HL-60/S4 (cell line): ENCODE measurements around the gene ZBTB2.
"Not testable (repeated sequence)": the region's sequence is repeated elsewhere in the genome, so short reads cannot be mapped to it uniquely, and the experiment has no call there.

Experiments used
- in situ Hi-C: fragments of 300-500 bp; cut with MboI; formaldehyde crosslinking; loops from 2 replicates; pipeline ENCODE4 v1.14.3; 2022; ENCODE audit warnings: low sequenced_read_pairs

The ZBTB2 gene

DNA sequence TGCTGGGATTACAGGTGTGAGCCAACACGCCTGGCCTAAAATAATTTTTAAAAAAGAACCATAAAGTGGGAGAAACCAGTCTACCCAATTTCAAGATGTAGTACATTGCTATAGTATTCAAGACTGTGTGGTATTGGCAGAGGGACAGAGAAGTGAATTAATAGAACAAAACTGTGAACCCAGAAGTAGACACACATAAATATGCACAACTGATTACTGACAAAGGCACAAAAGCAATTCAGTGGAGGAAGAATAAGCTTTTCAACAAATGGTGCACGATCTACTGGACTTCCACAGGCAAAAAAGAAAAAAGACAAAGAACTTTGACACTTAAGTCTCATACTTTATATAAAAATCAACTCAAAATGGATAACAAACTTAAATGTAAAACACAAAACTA is 15.5 kb downstream of the ZBTB2 start:
- in situ Hi-C loops, result no loop called here

DNA sequence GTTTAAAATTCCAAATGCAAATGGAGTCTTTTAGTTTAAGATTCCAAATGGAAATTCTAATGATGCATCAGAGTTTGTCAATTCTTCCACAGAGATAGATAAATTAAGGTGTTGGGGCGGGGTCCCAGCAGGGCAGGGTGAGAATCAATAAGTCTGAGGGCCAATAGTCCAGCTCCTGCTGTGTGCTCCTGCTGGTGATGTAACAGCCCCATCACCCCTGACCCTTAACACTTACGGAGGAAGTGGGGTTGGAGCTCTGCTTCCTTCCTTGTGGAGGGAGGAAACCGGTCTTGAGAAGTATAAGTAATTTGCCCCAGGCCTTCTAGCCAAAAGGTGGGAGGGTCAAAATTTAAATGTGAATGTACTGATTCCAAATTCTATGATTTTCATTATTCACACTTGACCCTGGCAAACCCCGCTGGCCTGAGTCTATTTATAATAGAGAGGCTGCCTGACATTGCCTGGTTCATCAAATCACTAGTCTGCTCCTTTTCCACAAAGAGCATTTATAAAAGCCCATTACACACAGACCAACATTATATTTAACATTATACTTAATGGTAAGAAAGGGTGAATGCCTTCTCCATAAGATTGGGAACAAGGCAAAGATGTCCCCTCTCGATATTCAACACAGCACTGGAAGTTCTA is 17.2 kb downstream of the ZBTB2 start:
- in situ Hi-C loops, result no loop called here

DNA sequence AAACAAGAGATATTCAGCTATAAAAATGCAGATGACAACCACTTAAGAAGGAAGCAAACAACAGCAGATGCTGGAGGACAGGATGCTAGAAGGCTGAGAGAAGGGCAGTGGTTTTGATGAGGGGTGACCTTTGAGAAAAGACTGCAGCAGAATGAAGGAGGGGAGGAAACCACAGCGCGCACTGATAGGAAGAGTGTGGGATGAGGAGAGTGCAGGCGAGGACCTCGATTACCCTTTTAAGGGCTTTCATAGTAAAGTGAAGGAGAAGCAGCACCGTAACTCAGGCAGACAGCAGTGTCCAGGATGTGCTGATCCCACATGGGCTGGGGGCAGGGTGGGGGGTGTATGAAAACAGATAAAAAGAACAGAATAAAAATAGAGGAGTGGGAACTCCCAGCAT is 19.2 kb downstream of the ZBTB2 start:
- in situ Hi-C loops, result no loop called here

DNA sequence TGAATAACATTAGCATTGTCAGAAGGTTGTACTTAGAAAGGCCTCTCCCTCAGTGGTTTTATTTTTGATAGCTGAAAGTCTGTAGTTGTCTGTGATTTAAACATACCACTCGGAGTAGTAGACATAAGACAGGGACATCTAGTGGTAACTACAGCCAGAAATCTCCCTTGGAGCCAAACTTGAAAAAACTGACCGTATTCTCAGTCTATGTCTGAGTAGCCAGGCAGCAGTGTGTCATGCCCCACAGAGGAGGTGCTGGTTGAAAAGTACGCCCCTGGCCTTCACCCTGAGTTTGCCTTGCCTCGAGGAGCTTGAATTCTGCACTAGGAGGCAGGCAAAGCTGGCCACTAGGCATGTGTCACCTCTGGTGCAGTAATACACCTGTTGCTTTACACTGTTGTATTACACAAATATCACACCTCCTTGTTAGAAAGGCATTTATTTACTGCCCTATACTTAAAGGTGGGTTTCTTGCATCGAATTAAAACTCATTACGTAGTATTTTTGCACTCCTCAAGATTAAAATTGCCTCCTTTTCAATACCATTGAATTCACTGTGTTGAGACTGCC is 20.8 kb downstream of the ZBTB2 start:
- in situ Hi-C loops, result no loop called here

DNA sequence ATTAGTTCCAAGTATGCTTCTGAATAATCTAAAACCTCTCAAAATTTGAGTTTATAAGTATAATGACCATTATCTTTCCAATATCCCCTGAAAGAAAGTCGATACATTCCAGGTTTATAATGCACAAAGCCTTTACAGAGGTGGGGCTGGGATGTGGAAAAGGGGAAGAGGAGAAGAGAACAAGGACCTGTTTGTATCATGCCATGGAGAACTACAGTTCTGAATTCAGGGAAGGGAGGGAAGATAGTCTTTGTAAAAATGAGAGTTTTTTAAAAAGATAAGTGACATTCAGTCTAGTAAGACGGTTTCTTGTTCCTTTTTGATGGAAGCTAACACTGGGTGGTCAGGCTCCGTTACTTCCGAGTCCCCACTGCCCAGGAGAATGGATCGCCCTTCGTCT is 26.1 kb downstream of the ZBTB2 start:
- in situ Hi-C loops, result no loop called here

DNA sequence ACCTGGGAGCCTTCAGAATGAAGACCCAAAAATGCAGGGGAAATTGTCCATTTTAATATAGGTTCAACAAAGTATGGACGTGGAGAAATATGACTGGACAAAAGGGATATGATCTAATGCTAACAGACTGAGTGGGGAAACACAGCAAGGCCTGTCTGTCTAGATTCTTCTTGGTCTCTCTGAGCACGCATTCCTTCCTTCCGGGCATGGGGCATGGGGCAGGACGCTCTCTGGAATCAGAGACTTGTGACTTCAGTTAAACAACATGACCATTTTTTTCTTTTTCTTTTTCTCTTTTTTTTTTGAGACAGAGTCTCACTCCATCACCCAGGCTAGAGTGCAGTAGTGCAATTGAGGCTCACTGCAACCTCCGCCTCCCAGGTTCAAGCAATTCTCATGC is 31.9 kb downstream of the ZBTB2 start:
- in situ Hi-C loops, result no loop called here

DNA sequence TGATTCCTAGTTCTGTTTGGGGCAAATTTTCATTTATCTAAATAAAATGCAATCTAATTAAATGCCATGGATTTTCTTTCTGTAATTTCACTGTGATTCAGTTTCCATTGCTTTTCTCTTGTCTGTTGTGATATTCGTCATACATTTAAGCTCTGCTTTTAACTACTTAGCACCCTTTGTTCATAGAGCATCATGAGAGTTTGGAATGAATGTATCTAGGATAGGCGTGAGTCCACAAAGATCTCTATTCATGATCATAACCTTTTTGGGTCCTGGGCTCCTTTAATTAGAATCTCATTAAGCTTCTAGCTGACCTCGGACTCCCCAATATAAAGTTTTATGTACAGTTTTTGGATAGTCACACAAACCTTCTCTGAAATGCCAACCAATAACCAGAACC is 32.9 kb downstream of the ZBTB2 start:
- in situ Hi-C loops, result no loop called here

DNA sequence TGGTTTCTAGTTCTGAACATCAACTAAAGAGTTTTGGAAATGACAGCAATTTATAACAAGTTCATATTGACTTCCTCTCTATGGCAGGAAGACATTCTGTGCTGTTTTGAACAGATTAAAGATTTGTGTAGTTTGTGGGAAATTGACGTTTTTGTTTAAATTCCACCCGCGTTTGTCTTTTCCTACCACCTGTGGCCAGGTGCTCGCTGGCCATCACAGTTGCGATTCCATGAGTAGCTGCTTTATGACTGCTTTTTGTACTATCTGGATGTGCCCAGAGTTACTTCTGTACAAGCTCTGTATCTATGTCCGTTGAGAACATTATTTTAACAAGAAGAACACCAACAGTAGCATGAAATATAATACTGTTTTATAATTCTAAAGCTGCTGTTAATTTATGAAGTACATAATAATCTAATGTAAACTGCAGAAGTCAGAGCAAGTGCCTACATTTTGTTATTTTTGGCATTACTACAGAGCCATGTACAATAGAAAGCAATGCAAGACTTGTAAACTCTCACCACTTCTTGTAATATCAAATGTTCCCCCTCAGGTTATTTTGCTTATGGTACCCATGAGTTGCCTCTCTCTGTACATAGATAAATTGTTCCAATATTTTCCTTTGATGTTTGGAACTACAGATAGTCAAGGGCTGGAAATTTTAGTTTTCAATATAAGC is 33.5 kb downstream of the ZBTB2 start:
- in situ Hi-C loops, result no loop called here

DNA sequence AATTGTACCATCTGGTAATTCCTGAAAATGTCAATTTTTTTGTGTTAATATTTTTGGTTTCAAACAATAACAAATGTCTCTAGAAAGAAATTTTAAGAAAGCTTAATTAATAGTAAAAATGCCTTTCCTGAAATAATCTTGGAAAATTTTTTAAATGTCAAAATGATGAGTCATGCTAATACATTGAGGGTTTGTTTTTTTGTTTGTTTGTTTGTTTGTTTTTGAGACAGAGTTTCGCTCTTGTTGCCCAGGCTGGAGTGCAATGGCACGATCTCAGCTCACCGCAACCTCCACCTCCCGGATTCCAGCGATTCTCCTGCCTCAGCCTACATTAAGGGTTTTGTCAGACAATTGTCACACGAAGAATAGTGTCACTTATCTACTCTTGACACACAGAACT is 34.4 kb downstream of the ZBTB2 start:
- in situ Hi-C loops, result not testable (repeated sequence)

DNA sequence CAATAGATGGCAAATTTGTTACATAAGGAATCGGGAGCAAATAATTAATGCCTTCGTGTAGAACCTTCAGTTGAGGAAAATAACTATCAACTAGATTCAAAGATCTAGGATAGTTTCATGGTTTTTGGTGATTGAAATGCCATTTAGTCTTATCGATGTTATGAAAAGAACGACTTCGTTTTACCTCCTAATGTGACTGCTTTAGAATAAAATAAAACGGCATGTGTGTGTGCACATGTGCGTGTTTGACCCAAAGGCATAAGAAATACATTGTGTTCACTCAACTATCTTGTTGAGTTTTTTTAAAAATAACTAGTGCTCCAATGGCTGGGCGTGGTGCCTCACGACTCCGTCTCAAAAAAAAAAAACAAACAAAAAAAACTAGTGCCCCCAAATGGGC is 37.6 kb downstream of the ZBTB2 start:
- in situ Hi-C loops, result no loop called here

DNA sequence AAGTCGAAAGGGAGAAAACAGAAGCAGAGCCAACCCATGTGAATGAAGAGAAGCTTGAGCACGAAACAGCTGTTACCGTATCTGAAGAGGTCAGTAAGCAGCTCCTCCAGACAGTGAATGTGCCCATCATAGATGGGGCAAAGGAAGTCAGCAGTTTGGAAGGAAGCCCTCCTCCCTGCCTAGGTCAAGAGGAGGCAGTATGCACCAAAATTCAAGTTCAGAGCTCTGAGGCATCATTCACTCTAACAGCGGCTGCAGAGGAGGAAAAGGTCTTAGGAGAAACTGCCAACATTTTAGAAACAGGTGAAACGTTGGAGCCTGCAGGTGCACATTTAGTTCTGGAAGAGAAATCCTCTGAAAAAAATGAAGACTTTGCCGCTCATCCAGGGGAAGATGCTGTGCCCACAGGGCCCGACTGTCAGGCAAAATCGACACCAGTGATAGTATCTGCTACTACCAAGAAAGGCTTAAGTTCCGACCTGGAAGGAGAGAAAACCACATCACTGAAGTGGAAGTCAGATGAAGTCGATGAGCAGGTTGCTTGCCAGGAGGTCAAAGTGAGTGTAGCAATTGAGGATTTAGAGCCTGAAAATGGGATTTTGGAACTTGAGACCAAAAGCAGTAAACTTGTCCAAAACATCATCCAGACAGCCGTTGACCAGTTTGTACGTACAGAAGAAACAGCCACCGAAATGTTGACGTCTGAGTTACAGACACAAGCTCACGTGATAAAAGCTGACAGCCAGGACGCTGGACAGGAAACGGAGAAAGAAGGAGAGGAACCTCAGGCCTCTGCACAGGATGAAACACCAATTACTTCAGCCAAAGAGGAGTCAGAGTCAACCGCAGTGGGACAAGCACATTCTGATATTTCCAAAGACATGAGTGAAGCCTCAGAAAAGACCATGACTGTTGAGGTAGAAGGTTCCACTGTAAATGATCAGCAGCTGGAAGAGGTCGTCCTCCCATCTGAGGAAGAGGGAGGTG is 38.7 kb downstream of the ZBTB2 start:
- in situ Hi-C loops, result no loop called here

DNA sequence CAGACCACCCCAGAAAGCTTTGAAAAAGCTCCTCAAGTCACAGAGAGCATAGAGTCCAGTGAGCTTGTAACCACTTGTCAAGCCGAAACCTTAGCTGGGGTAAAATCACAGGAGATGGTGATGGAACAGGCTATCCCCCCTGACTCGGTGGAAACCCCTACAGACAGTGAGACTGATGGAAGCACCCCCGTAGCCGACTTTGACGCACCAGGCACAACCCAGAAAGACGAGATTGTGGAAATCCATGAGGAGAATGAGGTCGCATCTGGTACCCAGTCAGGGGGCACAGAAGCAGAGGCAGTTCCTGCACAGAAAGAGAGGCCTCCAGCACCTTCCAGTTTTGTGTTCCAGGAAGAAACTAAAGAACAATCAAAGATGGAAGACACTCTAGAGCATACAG is 39.6 kb downstream of the ZBTB2 start:
- in situ Hi-C loops, result no loop called here

DNA sequence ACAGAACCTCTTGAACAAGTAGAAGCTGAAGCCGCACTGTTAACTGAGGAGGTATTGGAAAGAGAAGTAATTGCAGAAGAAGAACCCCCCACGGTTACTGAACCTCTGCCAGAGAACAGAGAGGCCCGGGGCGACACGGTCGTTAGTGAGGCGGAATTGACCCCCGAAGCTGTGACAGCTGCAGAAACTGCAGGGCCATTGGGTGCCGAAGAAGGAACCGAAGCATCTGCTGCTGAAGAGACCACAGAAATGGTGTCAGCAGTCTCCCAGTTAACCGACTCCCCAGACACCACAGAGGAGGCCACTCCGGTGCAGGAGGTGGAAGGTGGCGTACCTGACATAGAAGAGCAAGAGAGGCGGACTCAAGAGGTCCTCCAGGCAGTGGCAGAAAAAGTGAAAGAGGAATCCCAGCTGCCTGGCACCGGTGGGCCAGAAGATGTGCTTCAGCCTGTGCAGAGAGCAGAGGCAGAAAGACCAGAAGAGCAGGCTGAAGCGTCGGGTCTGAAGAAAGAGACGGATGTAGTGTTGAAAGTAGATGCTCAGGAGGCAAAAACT is 40.1 kb downstream of the ZBTB2 start:
- in situ Hi-C loops, result no loop called here

DNA sequence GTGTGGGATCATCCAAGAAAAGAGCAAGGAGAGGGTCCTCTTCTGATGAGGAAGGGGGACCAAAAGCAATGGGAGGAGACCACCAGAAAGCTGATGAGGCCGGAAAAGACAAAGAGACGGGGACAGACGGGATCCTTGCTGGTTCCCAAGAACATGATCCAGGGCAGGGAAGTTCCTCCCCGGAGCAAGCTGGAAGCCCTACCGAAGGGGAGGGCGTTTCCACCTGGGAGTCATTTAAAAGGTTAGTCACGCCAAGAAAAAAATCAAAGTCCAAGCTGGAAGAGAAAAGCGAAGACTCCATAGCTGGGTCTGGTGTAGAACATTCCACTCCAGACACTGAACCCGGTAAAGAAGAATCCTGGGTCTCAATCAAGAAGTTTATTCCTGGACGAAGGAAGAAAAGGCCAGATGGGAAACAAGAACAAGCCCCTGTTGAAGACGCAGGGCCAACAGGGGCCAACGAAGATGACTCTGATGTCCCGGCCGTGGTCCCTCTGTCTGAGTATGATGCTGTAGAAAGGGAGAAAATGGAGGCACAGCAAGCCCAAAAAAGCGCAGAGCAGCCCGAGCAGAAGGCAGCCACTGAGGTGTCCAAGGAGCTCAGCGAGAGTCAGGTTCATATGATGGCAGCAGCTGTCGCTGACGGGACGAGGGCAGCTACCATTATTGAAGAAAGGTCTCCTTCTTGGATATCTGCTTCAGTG is 40.8 kb downstream of the ZBTB2 start:
- in situ Hi-C loops, result no loop called here

DNA sequence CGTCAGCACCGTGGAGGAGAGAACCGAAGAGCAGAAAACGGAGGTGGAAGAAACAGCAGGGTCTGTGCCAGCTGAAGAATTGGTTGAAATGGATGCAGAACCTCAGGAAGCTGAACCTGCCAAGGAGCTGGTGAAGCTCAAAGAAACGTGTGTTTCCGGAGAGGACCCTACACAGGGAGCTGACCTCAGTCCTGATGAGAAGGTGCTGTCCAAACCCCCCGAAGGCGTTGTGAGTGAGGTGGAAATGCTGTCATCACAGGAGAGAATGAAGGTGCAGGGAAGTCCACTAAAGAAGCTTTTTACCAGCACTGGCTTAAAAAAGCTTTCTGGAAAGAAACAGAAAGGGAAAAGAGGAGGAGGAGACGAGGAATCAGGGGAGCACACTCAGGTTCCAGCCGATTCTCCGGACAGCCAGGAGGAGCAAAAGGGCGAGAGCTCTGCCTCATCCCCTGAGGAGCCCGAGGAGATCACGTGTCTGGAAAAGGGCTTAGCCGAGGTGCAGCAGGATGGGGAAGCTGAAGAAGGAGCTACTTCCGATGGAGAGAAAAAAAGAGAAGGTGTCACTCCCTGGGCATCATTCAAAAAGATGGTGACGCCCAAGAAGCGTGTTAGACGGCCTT is 41.6 kb downstream of the ZBTB2 start:
- in situ Hi-C loops, result no loop called here

DNA sequence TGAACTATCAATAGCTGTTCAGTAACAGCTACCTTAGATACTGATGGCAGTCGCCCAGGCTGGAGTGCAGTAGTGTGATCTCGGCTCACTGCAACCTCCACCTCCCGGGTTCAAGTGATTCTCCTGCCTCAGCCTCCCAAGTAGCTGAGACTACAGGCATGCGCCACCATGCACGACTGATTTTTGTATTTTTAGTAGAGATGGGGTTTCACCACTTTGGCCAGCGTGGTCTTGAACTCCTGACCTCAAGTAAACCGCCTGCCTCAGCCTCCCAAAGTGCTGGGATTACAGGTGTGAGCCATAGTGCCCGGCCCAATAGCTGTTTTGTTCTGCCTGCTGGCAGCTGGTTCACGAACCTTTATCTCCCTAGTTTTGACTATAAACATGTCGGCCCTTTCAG is 48.6 kb downstream of the ZBTB2 start:
- in situ Hi-C loops, result not testable (repeated sequence)

DNA sequence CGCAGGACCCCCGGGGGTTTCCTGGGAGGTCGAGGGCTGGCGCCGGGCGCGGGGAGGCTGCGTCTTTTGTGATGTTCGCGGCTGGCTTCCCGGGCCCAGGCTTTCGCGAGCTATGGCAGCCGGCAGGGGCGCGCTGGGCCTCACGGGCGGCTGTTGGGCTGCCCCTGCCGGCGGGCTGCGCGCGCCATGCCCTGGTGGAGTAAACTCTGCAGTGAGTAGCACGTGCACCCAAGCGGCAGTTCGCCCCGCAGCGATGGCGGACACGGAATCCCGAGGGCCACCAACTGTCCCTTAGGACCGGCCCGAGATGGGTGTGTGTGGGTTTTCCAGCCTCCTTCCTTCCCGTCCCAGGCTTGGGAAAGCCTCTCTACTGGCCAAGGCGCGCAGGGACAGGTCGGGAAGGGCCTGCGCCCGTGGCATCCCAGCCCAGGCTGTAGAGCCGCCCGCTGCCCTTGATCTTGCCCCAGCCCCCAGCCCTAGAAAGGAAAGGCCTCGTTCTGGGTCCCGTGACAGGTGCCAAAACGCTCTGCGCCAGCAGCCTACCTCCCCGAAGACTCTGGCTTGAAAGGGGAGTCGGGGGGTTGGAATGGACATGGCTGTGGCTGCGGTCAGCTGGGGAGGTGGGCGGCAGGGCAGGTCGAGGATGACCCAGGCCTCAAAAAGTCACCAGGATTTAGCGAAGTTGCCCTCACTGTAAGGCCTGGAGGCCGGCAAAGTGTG is 49.7 kb downstream of the ZBTB2 start:
- in situ Hi-C loops, result no loop called here

DNA sequence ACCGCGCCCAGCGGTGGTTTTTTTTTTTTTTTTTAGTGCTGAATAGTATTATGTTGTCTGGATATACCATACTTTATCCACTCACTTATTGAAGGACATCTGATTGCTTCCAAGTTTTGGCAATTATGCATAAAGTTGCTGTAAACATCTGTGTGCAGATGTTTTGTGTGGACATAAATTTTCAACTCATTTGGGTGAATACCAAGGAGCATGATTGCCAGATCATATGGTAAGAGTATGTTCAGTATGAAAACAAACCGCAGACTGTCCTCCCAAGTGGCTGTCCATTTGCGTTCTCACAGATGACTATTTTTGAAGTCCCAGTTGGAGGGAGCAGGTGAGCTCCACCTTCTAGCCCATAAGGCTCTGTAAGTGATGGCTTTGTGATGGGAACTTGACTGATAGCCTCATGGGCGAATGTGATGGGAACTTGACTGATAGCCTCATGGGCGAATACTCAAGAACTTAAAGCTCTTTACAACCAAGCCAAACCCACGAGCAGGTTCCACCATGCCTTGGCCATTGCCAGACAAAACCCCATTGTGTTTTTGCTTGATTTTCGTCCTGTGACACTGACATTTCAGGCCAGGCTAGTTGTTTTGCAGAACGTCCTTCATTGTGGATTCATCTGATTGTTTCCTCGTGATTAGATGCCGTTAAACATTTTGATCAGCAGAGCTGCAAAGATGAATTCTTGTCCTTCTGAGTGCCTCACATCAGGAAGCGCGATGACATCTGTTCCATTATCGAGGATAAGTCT is 51.0 kb downstream of the ZBTB2 start:
- in situ Hi-C loops, result no loop called here

DNA sequence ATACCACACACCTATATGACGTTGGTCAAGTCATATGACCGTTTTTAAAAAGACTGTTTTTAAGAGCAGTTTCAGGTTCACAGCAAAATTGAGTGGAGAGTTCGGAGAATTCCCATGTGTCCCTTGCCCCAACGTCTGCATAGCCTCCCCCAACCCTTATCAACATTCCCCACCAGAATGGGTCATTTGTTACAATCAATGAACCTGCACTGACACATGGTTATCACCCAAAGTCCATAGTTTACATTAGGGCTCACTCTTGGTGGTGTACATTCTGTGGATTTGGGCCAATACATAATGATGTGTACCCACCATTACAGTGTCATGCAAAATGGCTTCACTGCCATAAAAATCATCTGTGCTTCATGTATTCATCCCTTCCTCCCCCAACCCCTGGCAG is 52.0 kb downstream of the ZBTB2 start:
- in situ Hi-C loops, result no loop called here
